ENCODE measurements around the gene SERTAD3.

GRCh38 chr19:40453151-40453735, 9.1 kb upstream of the SERTAD3 start:
- TF ChIP-seq SPI1 (IDR thresholded peaks at IDR 0.05; ENCODE audit: borderline replicate concordance, insufficient read depth, low read depth, low read length) (no peak), REST (IDR thresholded peaks at IDR 0.05; ENCODE audit: low read depth, low read length) (no peak), ZBTB33 (IDR thresholded peaks at IDR 0.05) (no peak), CTCF (IDR thresholded peaks at IDR 0.05 in 2 of 3, conservative IDR thresholded peaks at IDR 0.05 in 1 of 3; ENCODE audit: control insufficient read depth in 2 of 3, extremely low read depth in 1 of 3, insufficient read depth in 1 of 3, low read depth in 3 of 3, low read length in 3 of 3) (no peak), RAD21 (IDR thresholded peaks at IDR 0.05; ENCODE audit: insufficient read depth, low read depth, low read length) (no peak), CEBPB (IDR thresholded peaks at IDR 0.05; ENCODE audit: borderline replicate concordance in 1 of 2, low read depth in 2 of 2, low read length in 2 of 2) (no peak), ZNF274 (IDR thresholded peaks at IDR 0.05; ENCODE audit: insufficient read depth, insufficient read length) (no peak), FOS (IDR thresholded peaks at IDR 0.05; ENCODE audit: borderline replicate concordance, extremely low read depth, insufficient read length) (no peak), HDAC2 (IDR thresholded peaks at IDR 0.05) (no peak), SMC3 (IDR thresholded peaks at IDR 0.05; ENCODE audit: borderline replicate concordance, low read length) (no peak), POLR2AphosphoS5 (IDR thresholded peaks at IDR 0.05; ENCODE audit: low read length) (no peak), IRF4 (IDR thresholded peaks at IDR 0.05; ENCODE audit: low read depth, low read length) (no peak), WRNIP1 (IDR thresholded peaks at IDR 0.05; ENCODE audit: borderline replicate concordance, low read depth, low read length) (no peak), PBX3 (IDR thresholded peaks at IDR 0.05; ENCODE audit: insufficient replicate concordance, low read depth, low read length) (no peak)

Data from GM12878 (cell line).